ENCODE results near the gene RAB7A.

GRCh38 chr3:128846486-128846891 lies 120.5 kb downstream of the RAB7A start:
- TF ChIP-seq, protein P1, sequence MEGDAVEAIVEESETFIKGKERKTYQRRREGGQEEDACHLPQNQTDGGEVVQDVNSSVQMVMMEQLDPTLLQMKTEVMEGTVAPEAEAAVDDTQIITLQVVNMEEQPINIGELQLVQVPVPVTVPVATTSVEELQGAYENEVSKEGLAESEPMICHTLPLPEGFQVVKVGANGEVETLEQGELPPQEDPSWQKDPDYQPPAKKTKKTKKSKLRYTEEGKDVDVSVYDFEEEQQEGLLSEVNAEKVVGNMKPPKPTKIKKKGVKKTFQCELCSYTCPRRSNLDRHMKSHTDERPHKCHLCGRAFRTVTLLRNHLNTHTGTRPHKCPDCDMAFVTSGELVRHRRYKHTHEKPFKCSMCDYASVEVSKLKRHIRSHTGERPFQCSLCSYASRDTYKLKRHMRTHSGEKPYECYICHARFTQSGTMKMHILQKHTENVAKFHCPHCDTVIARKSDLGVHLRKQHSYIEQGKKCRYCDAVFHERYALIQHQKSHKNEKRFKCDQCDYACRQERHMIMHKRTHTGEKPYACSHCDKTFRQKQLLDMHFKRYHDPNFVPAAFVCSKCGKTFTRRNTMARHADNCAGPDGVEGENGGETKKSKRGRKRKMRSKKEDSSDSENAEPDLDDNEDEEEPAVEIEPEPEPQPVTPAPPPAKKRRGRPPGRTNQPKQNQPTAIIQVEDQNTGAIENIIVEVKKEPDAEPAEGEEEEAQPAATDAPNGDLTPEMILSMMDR (conservative IDR thresholded peaks at IDR 0.05; ENCODE audit: low read depth in 2 of 2) = no peak
- TF ChIP-seq EZH2 (IDR thresholded peaks at IDR 0.05; ENCODE audit: low read depth, unreplicated experiment) (no peak), POLR2AphosphoS5 (IDR thresholded peaks at IDR 0.05; ENCODE audit: low read depth) (no peak), EZH2phosphoT487 (IDR thresholded peaks at IDR 0.05; ENCODE audit: unreplicated experiment) (no peak), REST (IDR thresholded peaks at IDR 0.05; ENCODE audit: unreplicated experiment) (no peak), CREB1 (CRISPR knock-in tag; IDR thresholded peaks at IDR 0.05; ENCODE audit: low read depth) (no peak), NANOG (IDR thresholded peaks at IDR 0.05; ENCODE audit: borderline replicate concordance) (no peak), ETS1 (IDR thresholded peaks at IDR 0.05) (no peak), ZNF331 (CRISPR knock-in tag; IDR thresholded peaks at IDR 0.05; ENCODE audit: low read depth) (no peak), JUNB (IDR thresholded peaks at IDR 0.05; ENCODE audit: unreplicated experiment) (no peak)
